ENCODE measurements around the gene RBM22.
A peak's percentile ranks its signal among the peaks of the same experiment; 100 is the strongest.
"Not testable (repeated sequence)": the region's sequence is repeated elsewhere in the genome, so short reads cannot be mapped to it uniquely, and the experiment has no call there.

The RBM22 gene

GRCh38 chr5:150700594-150701377, at the start of gene RBM22:
Gene RBM22, minus strand, starts transcription at chr5:150701062. Its CDS starts 77 bp downstream, at chr5:150700985.
- ChIA-PET POLR2A (interaction anchor here (0.6 to 1.9 kb wide), 11 partner anchors 13 to 251 kb away, joined by 3 to 9 read pairs (median 4); partner anchors contain the start of genes DCTN4, SMIM3 and SYNPO), CTCF (interaction anchor here (0.7 to 5.9 kb wide), 36 partner anchors 9 to 248 kb away, joined by 3 to 93 read pairs (median 5); partner anchors contain the start of genes DCTN4, MYOZ3 and SMIM3)
- peak; percentile 77 for TF ChIP-seq CTCF (IDR thresholded peaks at IDR 0.05; ENCODE audit: insufficient read depth, low read length, missing control alignments)
- DNase-seq (ENCODE audit: low read depth, low spot score) = peak; percentile 26
- peak within 1 kb of the TSS; percentile 96 for H3K4me3 ChIP-seq (ENCODE audit: low read depth, low read length)

GRCh38 chr5:150750469-150750868, 49.6 kb upstream of the RBM22 start:
- H3K4me3 ChIP-seq (ENCODE audit: low read depth, low read length) = no peak overlapping the region
- ChIA-PET CTCF (interaction anchor here (0.8 kb wide), 1 partner anchor 29 kb away, joined by 3 read pairs; no protein-coding TSS in a partner anchor), POLR2A (interaction anchor here (1.0 kb wide), 1 partner anchor 33 kb away, joined by 4 read pairs; no protein-coding TSS in a partner anchor)
- no peak for DNase-seq (ENCODE audit: low read depth, low spot score)
- no peak for TF ChIP-seq CTCF (IDR thresholded peaks at IDR 0.05; ENCODE audit: insufficient read depth, low read length, missing control alignments)

DNA sequence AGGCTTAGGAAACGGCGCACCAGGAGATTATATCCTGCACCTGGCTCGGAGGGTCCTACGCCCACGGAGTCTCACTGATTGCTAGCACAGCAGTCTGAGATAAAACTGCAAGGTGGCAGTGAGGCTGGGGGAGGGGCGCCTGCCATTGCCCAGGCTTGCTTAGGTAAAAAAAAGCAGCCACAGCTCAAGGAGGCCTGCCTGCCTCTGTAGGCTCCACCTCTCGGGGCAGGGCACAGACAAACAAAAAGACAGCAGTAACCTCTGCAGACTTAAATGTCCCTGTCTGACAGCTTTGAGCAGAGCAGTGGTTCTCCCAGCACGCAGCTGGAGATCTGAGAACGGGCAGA, 42.3 kb upstream of the RBM22 start:
- POLR2A ChIA-PET; CTCF ChIA-PET; H3K4me3 ChIP-seq (ENCODE audit: low read depth, low read length); DNase-seq (ENCODE audit: low read depth, low spot score): not testable (repeated sequence)

DNA sequence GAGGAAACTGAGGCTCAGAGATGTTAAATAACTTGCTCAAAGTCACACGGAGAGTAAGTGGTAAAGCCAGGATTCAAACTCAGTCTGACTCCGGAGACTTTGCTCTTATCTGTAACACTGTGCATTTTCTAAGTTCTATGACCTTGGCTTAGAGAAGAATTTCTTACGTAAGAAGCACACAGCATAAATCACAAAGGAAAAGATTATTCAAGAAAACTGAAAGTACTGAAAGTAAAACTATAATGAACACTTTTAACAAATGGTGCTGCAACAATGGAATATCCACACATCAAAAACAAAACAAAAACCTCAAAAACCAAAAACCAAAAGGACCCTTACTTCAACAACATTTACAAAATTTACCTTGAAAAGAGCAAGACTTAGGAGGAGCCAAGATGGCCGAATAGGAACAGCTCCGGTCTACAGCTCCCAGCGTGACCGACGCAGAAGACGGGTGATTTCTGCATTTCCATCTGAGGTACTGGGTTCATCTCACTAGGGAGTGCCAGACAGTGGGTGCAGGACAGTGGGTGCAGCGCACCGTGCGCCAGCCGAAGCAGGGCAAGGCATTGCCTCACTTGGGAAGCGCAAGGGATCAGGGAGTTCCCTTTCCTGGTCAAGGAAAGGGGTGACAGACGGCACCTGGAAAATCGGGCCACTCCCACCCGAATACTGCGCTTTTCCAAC, 41.7 kb upstream of the RBM22 start:
- CTCF ChIA-PET; POLR2A ChIA-PET; H3K4me3 ChIP-seq (ENCODE audit: low read depth, low read length); DNase-seq (ENCODE audit: low read depth, low spot score): not testable (repeated sequence)

DNA sequence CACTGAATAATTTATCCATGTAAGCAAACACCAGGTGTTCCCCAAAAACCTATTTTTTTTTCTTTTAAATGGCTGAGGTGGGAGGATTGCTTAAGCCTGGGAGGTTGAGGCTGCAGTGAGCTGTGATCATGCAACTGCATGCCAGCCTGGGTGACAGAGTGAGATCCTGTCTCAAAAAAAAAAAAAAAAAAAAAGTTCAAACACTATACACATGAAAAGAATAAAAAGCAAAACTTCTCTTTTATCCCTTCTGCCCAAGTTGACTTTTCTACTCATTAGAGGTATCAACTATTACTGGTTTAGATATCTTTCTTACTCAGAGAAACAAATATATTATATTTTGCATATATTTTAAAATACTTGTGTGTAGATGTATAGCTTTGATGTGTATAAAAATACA, 40.1 kb upstream of the RBM22 start:
- ChIA-PET POLR2A (no interaction called here), CTCF (interaction anchor here (0.8 to 1.1 kb wide), 2 partner anchors 41 to 106 kb away, joined by 3 to 5 read pairs; partner anchors contain the start of genes IRGM and RBM22)
- TF ChIP-seq CTCF (IDR thresholded peaks at IDR 0.05; ENCODE audit: insufficient read depth, low read length, missing control alignments) = no peak

GRCh38 chr5:150738862-150739261, 38.0 kb upstream of the RBM22 start:
- ChIA-PET CTCF (no interaction called here), POLR2A (no interaction called here)
- no peak for TF ChIP-seq CTCF (IDR thresholded peaks at IDR 0.05; ENCODE audit: insufficient read depth, low read length, missing control alignments)
- DNase-seq (ENCODE audit: low read depth, low spot score) = no peak
- H3K4me3 ChIP-seq (ENCODE audit: low read depth, low read length) = no peak overlapping the region

More for the DNA sequence above, 40.1 kb upstream of the RBM22 start:
- DNase-seq (ENCODE audit: low read depth, low spot score) = no peak
- H3K4me3 ChIP-seq (ENCODE audit: low read depth, low read length) = no peak overlapping the region

All from AG04449 (cell line).